ENCODE measurements around the gene C2orf80.
A peak's percentile ranks its signal among the peaks of the same experiment; 100 is the strongest.
"Not testable (repeated sequence)": the region's sequence is repeated elsewhere in the genome, so short reads cannot be mapped to it uniquely, and the experiment has no call there.

The C2orf80 gene

GRCh38 chr2:208189810-208190503 lies at the start of gene C2orf80:
Gene C2orf80 (minus strand): TSS chr2:208190030. CDS start chr2:208186986, 3,044 bp downstream.
- no peak for DNase-seq (ENCODE audit: low read depth)

- no peak for DNase-seq (ENCODE audit: low read depth)
Measured at GRCh38 chr2:208235860-208236259, 46.0 kb upstream of the C2orf80 start.

- DNase-seq (ENCODE audit: low read depth), result no peak
Measured at GRCh38 chr2:208234786-208235185, 45.0 kb upstream of the C2orf80 start.

GRCh38 chr2:208228476-208228875 lies 38.6 kb upstream of the C2orf80 start:
- no peak for DNase-seq (ENCODE audit: low read depth)

GRCh38 chr2:208227581-208228232 lies 37.9 kb upstream of the C2orf80 start:
- no peak for DNase-seq (ENCODE audit: low read depth)

- no peak for DNase-seq (ENCODE audit: low read depth)
Measured at GRCh38 chr2:208224802-208225201, 35.0 kb upstream of the C2orf80 start.

DNA sequence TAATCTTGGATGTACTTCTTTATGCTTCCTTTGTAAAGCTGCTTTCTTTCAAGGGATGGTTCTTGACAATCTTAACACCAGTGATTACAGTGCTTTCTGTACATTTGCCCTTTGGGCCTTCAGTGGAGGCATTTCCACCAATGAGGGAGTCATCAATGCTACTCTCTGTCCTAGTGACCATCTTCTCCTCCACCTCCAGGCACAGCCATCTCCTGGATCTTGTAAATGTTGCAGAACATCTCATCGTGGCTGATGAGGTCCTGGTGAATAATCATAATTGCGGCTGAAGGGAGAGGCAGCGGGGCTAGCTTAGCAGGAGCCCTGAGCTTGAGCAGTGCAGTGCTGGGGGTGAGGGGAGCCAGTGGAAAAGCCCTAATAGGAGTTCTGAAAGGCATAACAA lies 32.5 kb upstream of the C2orf80 start:
- peak; percentile 90 for DNase-seq (ENCODE audit: low read depth)

DNA sequence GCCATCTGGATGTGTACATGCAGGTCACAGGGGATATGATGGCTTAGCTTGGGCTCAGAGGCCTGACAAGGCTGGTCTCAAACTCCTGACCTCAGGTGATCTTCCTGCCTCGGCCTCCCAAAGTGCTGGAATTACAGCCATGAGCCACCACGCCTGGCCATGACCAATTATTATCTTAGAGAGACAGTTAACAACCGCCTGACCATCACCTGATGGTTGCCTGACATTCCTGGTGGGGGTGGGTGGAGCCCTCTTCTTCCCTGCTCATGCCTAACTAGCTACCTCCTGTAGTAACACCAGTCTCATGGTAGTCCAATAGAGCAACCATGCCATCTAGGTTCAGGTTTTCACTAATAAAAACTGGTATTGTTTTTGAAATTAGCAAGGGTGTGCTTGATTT lies 32.0 kb upstream of the C2orf80 start:
- DNase-seq (ENCODE audit: low read depth), result not testable (repeated sequence)

DNA sequence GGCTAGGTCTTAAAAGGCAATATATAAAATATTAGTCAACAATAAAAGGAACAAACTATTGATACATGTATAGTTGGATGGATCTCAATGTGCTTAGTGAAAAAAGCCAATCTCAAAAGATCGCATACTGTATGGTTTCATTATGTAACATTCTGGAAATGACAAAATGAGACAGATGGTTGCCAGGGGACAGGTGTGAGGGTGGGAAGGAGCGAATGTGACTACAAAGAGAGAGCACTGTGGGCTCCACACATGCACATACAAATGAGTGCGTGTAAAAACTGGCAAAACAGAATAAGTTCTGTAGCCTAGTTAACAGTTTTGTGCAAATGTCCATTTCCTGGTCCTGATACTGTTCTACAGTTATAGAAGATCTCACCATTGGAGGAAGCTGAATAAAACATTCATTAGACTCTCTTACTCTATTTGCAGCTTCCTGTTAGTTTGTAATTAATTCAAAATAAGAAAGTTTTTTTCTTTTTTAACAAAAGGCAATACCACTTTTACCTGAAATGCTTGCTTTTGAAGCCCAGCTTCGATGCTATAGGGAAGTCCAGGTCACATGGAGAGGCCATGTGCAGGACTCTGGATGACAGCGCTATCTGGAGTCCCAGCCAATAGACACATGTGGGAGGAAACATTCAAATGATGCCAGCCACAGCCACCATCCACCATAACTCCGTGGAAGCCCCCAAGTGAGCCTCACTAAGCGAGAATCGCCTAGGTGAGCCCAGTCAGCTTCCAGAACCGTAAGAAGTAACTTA lies 21.0 kb upstream of the C2orf80 start:
- no peak for DNase-seq (ENCODE audit: low read depth)

DNA sequence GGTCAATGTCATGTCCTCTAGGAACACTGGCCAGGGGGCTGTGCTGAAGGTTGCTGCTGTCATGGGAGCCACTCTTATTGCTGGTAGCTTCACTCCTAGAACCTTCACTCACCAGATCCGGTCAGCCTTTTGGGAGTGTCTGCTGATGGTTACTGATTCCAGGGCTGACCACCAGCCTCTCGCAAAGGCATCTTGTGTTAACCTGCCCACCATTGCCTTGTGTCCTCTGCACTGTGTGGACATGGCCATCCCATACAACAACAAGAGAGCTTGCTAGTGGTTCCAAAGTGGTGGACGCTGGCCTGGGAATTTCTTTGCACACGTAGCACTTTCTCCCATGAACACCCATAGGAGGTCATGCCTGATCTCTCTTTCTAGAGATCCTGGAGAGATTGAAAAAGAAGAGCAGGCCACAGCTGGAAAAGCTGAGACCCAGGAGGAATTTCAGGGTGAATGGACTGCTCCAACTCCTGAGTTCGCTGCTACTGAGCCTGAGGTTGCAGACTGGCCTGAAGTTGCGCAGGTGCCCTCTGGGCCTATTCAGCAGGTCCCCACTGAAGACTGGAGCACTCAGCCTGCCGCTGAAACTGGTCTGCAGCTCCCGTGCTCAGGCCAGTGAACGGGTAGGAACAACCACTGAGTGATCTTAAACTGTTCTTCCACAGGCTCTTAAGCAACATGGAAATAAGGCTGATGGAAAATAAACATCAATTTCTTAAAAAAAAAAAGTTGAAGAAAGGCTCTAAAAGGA lies 18.7 kb upstream of the C2orf80 start:
- DNase-seq (ENCODE audit: low read depth), result no peak

DNA sequence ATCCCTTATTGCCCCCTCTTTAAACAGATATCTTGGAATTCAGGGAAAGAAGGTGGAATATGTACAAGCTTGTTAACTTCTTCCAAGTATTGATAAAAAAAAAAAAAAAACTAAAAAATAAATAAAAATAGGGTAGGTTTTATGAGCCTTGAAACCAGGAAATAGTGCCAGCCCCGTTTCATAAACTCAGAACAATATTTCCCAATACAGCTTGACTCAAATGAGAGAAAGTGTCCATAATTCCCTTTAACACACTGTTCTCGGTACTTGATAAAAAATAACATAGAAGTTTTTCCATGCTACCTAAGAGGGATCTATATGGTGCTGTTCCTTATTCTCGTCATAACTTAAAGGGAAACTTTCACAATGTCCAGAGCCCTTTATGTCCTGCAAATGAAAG lies 17.9 kb upstream of the C2orf80 start:
- no peak for DNase-seq (ENCODE audit: low read depth)

- no peak for DNase-seq (ENCODE audit: low read depth)
Measured at GRCh38 chr2:208204166-208204565, 14.3 kb upstream of the C2orf80 start.

DNA sequence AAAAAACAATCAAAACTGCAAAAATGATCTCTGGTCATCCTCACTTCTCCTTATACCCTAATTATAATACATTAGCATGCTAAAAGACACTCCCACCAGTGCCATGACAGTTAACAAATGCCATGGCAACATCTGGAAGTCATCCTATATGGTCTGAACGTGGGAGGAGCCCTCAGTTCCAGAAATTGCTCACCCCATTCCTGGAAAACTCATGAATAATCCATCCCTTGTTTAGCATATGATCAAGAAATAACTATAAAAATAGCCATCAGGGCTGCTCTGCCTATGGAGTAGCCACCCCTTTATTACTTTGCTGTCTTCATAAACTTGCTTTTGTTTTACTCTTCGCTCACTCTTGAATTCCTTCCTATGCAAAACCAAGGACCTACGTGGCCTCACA lies 5.7 kb upstream of the C2orf80 start:
- no peak for DNase-seq (ENCODE audit: low read depth)

DNA sequence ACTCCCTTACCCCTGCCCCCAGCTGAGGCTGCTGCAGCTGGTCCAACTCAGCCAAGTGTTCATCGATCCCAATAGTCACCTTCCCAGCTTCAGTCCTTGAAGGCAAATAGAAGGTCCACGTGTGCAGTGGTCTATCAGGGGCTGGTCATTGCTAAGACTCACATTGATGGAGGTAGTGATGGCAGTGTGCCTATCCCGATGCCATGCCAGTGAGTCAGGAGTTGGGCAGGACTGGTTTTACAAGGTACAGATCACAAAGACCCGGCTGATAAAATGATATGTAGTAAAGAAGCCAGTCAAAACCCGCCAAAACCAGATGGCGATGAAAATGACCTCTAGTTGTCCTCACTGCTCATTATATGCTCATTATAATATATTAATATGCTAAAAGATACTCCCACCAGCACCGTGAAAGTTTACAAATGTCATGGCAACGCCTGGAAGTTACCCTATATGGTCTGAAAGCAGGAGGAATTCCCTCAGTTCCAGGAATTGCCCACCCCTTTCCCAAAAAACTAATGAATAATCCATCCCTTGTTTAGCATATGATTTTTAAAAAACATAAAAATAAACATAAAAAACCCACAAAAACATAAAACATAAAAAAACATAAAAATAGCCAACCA lies 2.9 kb upstream of the C2orf80 start:
- no peak for DNase-seq (ENCODE audit: low read depth)

- no peak for DNase-seq (ENCODE audit: low read depth)
Measured at GRCh38 chr2:208189069-208189809, 591 bp downstream of the C2orf80 start.

DNA sequence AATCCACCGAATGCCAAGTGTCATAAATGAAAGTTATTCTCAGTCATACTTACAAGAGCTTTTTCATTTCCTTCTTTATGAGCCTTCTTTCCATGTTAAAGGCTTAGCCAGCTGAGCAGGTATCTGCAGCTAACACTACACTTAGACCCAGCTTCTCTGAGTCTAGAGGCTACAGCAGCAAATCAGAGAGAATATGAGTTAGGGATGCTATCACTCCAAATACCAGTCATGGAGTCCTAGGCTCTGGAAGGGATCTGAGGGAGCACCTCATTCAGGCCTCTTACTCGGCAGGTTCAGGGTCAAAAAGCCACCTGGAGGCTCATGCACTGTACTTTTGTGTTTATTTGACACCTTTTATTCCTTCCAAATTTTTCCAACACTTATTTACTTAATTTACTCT lies 2.9 kb downstream of the C2orf80 start:
- no peak for DNase-seq (ENCODE audit: low read depth)

- DNase-seq (ENCODE audit: low read depth), result no peak
Measured at GRCh38 chr2:208186465-208186864, 3.4 kb downstream of the C2orf80 start.

DNA sequence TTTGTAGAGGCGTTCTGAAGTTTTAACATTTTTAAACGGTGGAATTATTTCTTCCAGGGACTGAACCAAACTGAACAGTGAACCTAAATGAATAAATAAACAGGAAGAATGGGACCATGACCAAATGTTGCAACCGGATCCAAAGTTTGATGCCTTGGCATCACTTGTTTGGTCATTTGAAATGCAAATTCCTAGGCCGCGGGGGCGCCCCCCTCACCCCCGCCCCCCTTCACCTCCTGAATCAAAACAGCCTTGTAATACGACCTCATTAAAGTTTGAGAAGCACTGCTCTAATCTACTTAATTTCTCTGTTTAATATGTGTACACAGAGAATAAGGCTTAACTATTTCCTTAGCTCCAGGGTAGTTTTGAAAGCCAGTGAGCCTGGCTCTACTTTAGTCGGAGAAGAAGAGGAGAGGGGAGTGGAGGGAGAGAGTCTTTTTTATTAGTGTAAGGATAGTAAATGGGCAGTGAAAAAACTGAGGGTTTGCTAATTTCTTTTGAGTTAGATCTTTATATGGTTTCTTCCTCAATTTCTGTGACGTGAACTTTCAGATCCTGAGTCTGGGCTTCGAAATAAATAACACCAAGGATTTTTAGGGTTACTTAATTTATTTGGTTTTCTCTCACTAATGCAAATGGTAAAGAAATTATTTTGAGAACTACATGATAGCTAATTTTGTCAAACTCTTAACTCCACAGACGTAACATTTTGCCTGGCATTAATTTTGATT lies 5.7 kb downstream of the C2orf80 start:
- DNase-seq (ENCODE audit: low read depth), result no peak

GRCh38 chr2:208183526-208183925 lies 6.3 kb downstream of the C2orf80 start:
- no peak for DNase-seq (ENCODE audit: low read depth)

DNA sequence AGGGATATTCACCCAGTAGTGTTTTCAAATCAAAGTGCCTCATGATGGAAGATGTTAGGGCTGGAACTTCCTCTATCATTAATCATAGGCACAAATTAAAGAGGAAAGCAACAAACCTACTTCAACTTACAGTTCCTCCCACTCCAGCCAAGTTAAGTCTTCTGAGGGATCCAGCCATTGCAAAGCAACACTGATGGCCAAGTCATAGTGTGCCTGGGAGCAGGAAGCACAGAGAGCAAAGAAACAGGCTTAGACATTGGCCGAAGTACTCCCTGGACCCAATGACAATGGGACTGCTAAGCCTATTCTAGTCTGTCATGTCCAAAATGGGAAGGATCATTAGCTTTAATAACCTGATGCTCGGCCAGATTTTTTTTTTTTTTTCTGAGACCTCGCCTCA lies 7.0 kb downstream of the C2orf80 start:
- no peak for DNase-seq (ENCODE audit: low read depth)
